Suppressor macrophage (primary cell): ENCODE data around the gene POLG2.
"Not testable (repeated sequence)": the region's sequence is repeated elsewhere in the genome, so short reads cannot be mapped to it uniquely, and the experiment has no call there.

Experiments used
- DNase-seq, 4 experiments: peaks; one replicate each; pipeline ENCODE4 v3.0.0-alpha.2; 2020 to 2022

The POLG2 gene

DNA sequence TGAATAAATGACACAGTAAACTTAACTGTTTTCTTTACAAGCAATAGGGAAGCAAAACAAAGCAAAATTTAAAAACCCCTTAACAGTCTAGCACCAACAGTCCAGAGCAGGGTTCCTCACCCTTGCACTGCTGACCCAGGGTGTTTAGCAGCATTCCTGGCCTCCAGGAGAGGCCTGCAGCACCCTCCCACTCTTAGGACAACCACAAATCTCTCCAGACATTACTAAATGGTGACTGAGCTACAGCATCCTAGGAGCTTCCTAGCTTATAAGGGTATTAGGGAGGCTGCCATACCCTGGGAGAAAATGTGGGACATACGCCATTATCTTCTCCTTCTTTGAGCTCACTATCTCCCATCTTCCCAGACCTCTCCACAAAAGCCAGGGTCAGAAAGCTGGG lies 15.9 kb downstream of the POLG2 start:
- no peak for DNase-seq

DNA sequence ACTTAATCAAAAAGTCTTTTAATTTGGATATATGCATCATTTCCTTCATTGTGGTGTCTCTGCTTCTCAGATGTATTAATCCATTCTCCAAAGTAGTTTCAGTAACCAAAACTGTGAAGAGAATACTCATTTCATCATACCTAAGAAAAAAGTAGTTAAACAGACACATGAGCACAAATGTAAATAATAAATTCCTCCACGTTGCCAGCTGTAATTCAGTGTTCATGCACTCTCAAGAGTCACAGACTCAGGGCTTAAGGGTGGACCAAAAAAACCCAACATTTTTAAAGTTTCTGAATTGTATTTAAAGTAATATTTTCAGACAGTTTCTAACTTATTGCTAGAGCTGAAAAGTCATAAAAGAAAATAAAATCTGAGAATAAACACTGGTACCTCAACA lies 19.0 kb downstream of the POLG2 start:
- DNase-seq = no peak

DNA sequence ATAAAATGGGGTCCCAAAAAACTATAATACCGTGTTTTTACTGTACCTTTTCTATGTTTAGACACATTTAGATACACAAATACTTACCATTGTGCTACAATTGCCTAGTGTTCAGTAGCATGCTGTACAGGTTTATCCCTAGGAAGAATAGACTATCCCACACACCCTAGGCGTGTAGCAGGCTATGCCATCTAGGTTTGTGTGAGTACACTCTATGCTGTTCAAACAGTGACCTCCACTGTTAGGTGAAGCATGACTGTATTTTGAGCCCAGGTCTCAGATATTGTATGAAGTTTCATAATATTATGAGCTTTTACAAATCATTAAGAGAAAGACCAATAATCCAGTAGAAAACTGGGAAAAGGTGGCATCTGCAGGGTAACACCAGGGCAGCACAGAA lies 24.3 kb downstream of the POLG2 start:
- no peak for DNase-seq

DNA sequence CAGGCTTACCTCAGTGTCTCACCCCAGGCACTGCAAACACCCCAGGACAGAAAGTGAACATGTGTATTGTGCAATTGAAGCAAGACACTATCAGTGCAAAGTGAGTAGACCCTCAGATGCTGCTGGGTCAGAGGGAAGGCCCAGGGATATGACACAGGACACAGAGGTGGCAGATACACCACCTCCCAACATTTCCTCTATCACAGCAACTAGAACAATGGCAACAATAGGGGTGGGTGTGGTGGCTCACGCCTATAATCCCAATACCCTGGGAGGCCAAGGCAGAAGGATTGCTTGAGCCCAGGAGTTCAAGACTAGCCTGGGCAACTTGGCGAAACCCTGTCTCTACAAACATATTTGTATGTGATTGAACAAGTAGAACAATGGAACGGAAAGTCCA lies 25.4 kb downstream of the POLG2 start:
- no peak for DNase-seq

DNA sequence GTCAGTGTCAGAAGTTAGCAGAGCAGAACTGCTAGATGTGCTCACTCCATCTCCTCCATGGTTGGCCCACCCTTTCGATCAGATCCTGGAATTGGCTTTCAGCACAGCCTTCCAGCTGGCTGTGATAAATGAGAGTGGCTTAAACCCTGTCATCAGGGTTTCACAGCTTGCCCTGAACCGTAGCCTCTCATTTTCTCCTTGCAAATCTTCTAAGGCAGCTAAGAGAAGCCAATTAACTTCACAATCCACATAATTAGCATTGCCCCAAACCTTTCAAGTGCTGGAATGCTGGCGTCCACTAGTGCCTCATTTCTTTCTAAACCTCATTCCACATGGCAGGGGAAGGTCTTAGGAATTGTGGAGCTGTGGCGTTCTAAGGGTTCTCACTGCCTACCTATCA lies 26.2 kb downstream of the POLG2 start:
- no peak for DNase-seq

DNA sequence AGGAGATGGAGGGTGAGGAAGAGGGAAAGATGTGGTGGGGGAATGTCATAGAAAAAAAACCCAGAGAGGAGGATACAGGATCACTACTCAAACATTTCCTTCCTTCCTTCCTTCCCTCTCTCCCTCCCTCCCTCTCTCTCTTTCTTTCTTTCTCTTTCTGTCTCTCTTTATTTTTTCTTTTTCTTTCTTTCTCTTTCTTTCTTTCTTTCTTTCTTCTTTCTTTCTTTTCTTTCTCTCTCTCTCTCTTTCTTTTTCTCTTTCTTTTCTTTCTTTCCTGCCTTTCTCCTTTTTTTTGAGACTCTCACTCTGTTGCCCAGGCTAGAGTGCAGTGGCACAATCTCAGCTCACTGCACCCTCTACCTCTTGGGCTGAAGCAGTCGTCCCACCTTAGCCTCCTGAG lies 30.0 kb downstream of the POLG2 start:
- DNase-seq = not testable (repeated sequence)

DNA sequence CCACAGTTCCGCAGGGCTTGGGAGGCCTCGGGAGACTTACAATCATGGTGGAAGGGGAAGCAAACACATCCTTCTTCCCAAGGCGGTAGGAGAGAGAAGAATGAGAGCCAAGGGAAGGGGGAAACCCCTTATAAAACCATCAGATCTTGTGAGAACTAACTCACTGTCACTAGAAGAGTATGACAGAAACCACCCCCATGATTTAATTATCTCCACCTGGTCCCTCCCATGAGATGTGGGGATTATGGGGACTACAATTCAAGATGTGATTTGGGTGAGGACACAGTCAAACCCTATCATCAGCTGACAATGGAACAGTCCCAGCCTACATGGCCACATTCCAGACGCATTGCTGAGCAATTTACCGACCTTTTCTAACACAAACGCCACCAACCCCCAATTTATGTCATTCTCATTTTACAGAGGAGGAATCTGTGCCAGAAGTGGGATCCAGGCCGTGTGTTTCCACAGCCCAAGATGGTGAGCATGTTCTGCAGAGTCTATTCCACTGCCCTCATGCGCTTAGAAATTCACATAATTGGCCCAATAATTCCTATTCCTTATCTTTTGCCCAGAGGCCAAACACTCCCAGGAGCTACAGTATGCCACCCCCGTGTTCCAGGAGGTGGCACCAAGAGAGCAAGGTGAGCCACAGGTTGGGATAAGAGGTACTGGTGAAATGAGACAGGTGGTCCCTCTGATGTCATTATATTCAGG lies 30.7 kb downstream of the POLG2 start:
- no peak for DNase-seq

DNA sequence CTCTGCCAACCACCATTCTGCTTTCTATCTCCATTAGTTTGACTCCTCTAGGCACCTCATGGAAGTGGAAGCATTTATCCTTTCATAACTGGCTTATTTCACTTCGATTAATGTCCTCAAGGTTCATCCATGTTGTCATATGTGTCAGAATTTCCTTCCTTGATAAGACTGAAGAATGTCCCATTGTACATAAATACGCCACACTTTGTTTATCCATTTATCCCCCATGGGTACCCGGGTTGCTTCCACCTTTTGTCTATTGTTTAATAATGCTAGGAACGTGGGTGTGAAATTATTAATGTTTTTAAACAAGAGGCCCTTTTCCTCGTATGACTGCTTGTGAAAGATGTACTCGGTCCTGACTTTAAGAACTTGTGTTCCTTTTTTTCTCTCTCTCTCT lies 35.1 kb downstream of the POLG2 start:
- no peak for DNase-seq

DNA sequence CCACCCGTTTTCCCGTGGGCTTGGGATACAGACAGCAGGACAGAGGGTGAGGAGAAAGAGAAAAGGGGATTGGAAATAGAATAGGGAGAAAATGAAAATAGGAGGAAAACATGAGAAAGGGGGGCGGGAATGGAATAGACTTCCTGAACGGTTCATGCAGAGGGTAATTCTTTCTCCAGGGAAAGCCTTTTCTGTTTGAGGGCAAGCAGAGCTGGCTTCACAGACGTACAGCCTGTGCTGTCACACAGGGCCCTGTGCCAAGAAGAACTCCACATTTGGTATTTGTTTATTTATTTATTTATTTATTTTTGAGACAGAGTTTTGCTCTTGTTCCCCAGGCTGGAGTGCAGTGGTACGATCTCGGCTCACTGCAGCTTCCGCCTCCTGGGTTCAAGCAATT lies 35.9 kb downstream of the POLG2 start:
- no peak for DNase-seq

DNA sequence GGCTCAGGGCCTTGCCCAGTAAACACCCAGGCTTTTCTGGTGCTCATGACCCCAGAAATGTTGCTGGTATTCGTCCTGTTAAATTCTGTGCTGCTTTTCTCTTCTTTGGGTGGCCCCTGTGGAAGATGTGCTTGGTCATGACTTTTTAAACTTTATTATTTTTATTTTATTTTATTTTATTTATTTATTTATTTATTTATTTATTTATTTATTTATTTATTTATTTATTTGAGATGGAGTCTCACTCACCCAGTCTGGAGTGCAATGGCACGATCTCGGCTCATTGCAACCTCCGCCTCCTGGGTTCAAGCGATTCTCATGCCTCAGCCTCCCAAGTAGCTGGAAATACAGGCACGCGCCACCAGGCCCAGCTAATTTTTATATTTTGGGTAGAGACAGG lies 37.0 kb downstream of the POLG2 start:
- not testable (repeated sequence) for DNase-seq

DNA sequence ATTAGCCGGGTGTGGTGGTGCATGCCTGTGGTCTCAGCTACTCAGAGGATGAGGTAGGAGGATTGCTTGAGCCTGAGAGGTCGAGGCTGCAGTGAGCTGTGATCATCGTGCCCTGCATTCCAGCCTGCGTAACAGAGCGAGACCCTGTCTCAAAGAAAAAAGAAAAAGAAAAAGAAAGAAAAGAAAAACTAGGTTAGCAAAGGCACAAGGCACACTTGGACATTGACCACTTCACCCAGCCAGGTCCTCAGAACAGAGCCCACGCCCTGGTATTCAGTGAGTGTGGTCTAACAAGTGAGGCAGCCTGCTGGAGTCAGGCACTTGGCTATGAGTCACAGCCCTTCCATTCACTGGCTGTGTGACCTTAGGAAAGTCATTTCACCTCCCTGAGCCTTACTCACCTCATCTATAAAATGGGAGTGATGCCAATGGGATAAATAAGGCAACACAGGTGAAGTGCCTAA lies 37.5 kb downstream of the POLG2 start:
- no peak for DNase-seq

DNA sequence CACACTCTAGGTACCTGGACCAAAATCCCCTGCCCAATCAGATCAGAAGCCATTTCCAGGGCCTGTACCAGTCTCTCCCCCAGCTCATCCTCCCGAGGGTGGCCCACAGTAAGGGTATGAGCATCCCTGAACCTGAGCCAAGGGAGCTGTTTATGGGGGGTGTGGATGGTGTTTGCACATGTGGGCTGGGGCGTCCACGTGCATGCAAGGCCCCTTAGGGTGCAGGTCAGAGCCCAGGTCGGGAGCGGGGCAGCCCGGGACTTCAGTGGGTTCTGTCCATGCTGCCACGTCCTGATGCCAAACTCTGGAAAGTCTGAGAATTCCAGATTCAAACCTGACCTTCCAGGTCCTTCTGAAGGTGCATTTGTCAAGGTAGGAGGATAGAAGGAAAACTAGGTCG lies 38.1 kb downstream of the POLG2 start:
- DNase-seq = no peak

DNA sequence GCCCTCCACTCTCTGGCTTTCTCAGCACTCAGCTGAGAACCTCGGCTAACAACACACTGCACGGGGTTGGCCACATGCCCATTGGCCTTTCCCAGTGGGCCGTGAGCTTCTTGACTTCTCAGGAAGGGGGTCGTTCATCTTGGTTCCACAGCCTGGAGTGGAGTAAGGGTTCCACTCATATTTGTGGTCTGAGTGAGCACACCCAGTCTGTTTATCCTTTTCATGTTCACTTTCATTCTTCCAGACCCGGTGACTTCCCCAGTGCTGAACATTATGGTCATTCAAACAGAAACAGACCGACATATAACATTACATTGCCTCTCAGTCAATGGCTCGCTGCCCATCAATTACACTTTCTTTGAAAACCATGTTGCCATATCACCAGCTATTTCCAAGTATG lies 39.7 kb downstream of the POLG2 start:
- DNase-seq = no peak

DNA sequence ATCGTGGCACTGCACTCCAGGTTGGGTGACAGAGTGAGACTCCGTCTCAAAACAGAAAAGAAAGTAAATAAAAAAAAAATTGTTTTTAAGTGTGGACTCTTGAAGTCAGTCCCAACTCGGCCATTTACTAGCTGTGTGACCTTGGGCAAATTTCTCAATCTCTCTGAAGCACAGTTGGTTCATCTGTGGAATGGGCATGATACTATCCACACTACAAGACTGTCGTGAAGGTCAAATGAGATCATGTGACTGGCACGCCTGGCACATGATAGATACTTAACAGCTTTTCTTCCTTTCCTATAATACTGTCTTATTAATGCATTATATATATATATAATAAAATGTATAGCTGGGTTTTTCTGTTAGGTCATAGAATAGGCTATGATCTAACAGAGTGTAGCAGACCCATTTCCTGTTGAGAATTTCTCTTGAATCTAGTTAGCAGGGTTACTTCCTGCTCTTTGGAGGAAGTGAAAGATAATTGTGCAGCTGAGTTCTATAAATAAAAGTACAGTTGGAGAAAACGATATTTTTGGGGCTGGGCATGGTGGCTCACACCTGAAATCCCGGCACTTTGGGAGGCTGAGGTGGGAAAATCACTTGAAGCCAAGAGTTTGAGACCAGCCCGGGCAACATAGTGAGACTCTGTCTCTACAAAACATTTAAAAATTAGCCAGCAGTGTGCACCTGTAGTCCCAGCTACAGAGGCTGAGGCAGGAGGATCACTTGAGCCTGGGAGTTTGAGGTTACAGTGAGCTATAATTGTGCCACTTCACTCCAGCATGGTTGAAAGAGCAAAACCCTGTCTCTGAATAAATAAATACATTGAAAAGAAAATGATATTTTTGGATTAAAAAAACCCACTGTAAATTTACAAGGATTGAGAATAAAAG lies 40.6 kb downstream of the POLG2 start:
- peak; percentile 18 to 85 (median 61) for DNase-seq

DNA sequence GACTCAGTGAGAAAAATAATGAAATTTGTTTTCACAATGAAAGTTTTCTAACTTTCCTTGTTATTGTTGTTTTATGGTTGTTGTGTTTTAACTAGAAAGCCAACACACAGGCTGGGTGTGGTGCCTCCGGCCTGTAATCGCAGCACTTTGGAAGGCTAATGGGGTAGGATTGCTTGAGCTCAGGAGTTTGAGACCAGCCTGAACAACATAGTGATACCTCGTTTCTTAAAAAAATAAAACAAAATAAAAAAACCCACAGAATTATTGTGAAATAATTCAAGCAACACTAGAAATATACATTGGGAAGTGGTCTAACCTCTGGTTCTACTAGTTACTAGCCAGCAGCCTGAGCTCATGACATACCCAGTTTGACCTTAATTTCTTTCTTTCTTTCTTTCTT lies 47.3 kb downstream of the POLG2 start:
- DNase-seq = peak; percentile 12 to 55 (median 46)

DNA sequence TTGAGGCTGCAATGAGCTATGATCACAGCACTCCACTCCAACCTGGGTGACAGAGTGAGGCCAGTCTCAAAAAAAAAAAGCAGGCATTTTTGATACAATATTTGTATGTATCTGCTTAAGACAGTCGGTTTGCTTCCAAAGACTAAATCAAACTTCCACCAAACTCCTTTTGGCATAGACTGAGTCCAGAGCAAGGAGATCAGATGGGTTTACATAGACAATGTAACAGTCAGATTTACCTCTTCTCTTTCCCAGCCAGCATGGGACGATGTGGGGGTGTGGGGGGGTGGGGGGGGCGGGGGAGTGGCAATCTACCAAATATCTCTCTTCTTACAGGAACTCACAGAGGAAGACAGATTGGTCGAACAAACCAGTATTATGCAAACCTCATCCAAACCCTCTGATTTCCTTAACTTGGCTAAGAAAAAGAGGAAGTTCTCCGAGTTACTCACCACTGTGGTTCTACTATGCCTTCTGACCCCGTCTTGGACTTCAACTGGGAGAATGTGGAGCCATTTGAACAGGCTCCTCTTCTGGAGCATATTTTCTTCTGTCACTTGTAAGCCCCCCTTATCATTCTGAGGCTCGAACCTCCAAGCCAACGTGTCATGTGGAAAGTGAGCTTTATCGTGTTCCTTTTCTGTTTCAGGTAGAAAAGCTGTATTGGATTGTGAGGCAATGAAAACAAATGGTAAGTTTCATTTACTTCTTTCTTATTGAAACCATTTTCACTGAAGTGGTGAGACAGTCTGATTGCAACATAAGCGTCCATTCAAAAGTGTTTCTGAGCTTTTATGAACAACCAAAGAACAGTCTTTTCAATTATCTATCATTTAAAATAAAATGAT lies 48.0 kb downstream of the POLG2 start, which contains the start of gene MILR1:
TSS of gene MILR1 (plus strand) at position 451 of the 848 bp plus-strand sequence. CDS start at position 505, 54 bp downstream.
- DNase-seq = peak; percentile 90 to 99 (median 93)

DNA sequence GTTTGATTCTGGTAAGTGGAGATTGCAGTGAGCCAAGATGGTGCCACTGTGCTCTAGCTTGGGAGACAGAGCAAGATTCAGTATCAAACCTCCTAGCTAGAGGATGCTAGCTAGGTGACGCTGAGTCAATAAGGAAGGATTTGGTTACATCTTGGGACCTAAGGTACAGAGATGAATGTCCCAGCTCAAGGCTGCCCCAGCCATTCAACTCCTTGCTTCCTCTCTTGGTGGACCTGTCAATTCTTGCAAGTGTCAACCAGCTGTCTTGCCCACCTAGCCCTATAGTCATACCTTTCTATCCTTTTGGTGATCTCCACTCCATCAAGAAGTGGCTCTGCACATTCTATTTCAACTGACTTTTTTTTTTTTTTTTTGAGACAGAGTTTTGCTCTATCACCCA lies 49.3 kb downstream of the POLG2 start:
- no peak for DNase-seq

DNA sequence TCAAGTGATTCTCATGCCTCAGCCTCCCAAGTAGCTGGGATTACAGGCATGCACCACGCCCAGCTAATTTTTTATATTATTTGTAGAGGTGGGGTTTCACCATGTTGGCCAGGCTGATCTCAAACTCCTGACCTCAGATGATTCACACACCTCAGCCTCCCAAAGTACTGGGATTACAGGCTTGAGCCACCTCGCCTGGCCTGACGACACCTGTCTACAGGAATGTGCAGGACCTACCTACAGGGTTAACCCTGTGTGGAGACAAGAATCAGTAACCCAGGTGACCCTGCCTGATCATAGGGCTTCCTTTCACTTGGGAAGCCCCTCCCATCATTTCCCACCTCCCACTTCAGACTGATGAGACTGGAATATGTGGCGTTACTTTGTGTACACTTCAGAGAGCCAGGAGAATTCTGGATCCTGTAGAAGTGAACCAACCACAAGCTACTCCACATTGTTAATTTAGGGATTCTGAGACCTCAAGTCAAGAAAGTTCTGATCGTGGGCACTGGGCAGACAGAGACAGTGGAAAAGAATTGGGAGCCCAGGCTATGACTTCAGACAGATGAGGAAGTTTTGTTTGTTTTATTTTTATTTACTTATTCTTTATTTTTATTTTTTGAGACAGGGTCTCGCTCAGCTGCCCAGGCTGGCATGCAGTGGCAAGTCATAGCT lies 53.6 kb downstream of the POLG2 start:
- DNase-seq = no peak

DNA sequence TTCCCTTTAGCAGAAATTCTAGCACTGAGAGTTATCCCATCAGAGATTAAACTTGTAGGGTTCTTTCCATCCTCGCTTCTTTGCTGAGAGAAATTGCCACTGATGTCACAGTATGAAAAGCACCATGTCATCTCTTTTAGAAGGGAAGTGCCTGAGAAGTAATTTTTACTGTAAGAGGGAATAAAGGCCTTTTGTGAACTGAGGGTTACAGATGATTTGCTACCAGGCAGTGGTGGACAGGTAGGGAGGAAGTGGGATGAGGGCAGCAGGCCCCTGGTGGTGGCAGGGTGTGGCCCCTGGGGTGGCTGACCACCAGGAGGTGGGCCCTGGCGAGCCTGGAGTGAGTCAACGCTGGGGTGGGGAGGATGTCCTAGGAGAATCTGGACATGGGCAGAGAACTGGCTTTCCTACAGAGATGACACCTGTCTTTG lies 54.3 kb downstream of the POLG2 start:
- peak in 1 of 4 experiments; percentile 53 for DNase-seq

DNA sequence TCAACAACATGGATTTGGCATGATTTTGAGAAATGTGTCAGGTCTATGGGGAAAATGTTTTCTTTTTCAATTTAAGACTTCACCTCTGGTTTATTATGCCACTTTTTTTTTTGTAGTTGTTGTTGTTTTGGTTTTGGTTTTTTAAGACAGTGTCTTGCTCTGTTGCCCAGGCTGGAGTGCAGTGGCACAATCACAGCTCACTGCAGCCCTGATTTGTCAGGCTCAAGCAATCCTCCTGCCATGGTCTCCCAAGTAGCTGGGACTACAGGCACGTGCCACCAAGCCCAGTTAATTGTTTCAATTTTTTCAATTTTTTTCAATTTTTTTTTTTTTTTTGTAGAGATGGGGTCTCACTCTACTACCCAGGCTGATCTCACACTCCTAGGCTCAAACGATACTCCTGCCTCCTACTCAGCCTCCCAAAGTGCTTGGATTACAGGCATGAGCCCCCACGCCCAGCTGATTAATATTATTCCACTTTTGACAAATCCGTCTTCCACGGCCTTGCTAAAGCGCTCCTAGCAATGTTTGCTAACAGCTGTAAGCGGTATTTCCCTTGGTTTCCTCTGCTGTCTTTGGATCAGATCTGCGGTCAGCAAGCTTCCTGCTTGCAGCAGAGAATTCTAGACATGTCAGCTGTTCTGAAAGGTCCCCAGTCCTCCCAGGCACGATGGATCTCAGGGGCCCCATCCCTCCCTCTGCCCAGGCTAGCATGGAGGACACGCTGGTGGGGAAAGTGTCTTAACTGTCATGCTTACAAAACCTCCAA lies 54.9 kb downstream of the POLG2 start:
- peak; percentile 87 to 96 (median 92) for DNase-seq

DNA sequence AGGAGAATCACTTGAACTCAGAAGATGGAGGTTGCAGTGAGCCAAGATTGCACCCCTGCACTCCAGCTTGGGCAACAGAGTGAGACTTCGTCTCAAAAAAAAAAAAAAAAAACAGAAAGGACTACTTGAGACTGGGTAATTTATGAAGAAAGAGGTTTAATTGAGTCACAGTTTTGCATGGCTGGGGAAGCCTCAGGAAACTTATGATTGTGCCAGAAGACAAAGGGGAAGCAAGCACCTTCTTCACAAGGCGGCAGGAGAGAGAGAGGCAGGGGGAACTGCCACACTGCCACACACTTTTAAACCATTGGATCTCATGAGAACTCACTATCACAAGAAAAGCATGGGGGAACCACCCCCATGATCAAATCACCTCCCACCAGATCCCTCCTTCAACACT lies 56.9 kb downstream of the POLG2 start:
- peak in 1 of 4 experiments; percentile 26 for DNase-seq
